SK-N-SH treated with all-trans-retinoic acid at 6 μM for 48 hours (cell line): ENCODE results near the gene MAP3K7CL.

Experiments
- ARNTL ChIP-seq: fragments of 450-650 bp; formaldehyde crosslinking; IDR thresholded peaks from 2 replicates; pipeline ENCODE4 v1.5.0; 2020; ENCODE audit warnings: low read depth, mild to moderate bottlenecking, moderate library complexity, borderline replicate concordance
- ESRRG ChIP-seq: fragments of 250-450 bp; sonication (Bioruptor Pico); IDR thresholded peaks from 2 replicates; pipeline ENCODE4 v1.6.1; 2021; ENCODE audit warnings: mild to moderate bottlenecking
- RARB ChIP-seq: fragments of 250-450 bp; sonication (Bioruptor Pico); IDR thresholded peaks from 2 replicates; pipeline ENCODE4 v1.8.0; 2021; ENCODE audit warnings: mild to moderate bottlenecking, moderate library complexity
- SNAI2 ChIP-seq: fragments of 250-450 bp; sonication (Bioruptor Pico); IDR thresholded peaks from 2 replicates; pipeline ENCODE4 v1.5.0; 2020; ENCODE audit warnings: mild to moderate bottlenecking, moderate library complexity

DNA sequence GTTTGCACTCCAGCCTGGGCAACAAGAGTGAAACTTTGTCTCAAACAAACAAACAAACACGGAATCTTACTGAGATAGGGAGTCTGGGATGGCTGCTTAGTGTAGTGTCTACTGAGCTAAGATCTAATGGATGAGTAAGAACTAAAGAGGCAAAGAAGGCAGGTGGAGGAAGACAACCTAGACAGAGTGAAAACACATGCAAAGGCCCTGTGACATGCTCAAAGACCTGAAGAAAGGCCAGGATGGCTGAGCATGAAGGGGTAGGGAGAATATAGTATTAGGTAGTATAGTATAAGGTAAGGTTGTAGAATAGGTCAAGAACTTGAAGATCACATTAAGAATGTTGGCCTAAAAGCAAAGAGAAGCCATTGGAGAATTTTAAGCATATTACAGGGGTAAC, 49.1 kb downstream of the MAP3K7CL start:
- no peak for TF ChIP-seq RARB (CRISPR knock-in tag)
- TF ChIP-seq ESRRG = no peak
- no peak for TF ChIP-seq SNAI2 (CRISPR knock-in tag)
- no peak for TF ChIP-seq ARNTL (CRISPR knock-in tag)
